HFFc6 (cell line): ENCODE measurements around the gene ALX3. TPM values are rescaled to one million over a fixed set of nuclear protein-coding genes. Genes with fewer than 3 reads are reported as not detected.

ENCODE experiments used
- DNase-seq: peaks from one replicate; pipeline ENCODE4 v3.0.0-alpha.2; 2018
- H3K27ac Mint-ChIP-seq: 2 replicates; pipeline ENCODE4 v1.8.0; 2020; ENCODE audit warnings: mild to moderate bottlenecking, mixed read lengths
- H3K27me3 Mint-ChIP-seq: 2 replicates; pipeline ENCODE4 v1.8.0; 2021; ENCODE audit warnings: mild to moderate bottlenecking, moderate library complexity, mixed read lengths; ENCODE audit not compliant: insufficient read depth
- H3K36me3 Mint-ChIP-seq: 2 replicates; pipeline ENCODE4 v1.8.0; 2021; ENCODE audit warnings: low read depth, mixed read lengths
- H3K4me1 Mint-ChIP-seq: 2 replicates; pipeline ENCODE4 v1.8.0; 2020; ENCODE audit warnings: low read depth, mixed read lengths
- H3K4me3 Mint-ChIP-seq: 2 replicates; pipeline ENCODE4 v1.8.0; 2020; ENCODE audit warnings: mild to moderate bottlenecking, moderate library complexity, mixed read lengths
- H3K9me3 Mint-ChIP-seq: 2 replicates; pipeline ENCODE4 v1.8.0; 2020; ENCODE audit warnings: mild to moderate bottlenecking, mixed read lengths
- total RNA-seq, 6 experiments: library from RNA; stranded (reverse); fragmentation: NEBNext Ultra II Directional; extraction: Animal tissue kit (Norgen Biotek cat#: 25700); gene quantifications; 2 replicates in 1 of 6; 3 replicates in 5 of 6; pipeline ENCODE4 v1.2.3, GENCODE V29; 2021
- TF ChIP-seq, protein P1 (sequence below): fragments of 200-600 bp; sonication (generic); IDR thresholded peaks from 2 replicates; pipeline ENCODE4 v1.5.0; 2021; ENCODE audit warnings: antibody characterized with exemption, mild to moderate bottlenecking

ALX3 gene
- total RNA-seq, 6 experiments from 2014 or later = 1.0 to 10.0 (median 1.4) TPM

DNA sequence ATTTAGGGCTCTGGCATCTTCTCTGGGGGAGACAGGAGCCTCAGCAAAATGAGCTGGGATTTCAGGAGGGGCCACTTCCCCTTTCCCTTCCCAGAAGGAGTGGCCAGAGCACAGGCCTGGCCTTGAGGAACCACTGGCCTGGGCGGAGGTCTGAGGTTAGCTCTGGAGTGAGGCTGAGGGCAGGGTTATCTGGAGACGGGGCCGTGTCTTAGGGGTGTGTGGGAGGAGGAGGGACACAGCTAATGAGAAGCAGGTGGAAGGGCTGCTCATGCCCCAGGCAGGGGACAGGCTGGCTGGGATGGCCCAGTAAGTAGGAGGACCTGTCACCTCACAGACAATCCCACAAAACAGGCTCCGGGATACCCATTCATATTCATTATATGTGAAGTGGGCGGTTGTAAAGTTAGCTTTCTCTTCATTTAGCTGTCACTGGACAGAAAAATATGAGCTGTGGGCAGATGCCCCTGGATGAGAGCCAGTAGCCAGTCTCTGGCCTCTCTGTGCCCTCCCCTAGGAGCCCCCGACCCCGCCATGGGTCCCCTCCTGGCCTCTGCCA is 12.4 kb downstream of the ALX3 start:
- TF ChIP-seq, protein P1, sequence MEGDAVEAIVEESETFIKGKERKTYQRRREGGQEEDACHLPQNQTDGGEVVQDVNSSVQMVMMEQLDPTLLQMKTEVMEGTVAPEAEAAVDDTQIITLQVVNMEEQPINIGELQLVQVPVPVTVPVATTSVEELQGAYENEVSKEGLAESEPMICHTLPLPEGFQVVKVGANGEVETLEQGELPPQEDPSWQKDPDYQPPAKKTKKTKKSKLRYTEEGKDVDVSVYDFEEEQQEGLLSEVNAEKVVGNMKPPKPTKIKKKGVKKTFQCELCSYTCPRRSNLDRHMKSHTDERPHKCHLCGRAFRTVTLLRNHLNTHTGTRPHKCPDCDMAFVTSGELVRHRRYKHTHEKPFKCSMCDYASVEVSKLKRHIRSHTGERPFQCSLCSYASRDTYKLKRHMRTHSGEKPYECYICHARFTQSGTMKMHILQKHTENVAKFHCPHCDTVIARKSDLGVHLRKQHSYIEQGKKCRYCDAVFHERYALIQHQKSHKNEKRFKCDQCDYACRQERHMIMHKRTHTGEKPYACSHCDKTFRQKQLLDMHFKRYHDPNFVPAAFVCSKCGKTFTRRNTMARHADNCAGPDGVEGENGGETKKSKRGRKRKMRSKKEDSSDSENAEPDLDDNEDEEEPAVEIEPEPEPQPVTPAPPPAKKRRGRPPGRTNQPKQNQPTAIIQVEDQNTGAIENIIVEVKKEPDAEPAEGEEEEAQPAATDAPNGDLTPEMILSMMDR = no peak
- DNase-seq = peak; percentile 39
- peaks cover 86% of the 10 kb centered on the region for H3K4me1 Mint-ChIP-seq
- peaks cover 2% of the 10 kb centered on the region for H3K27me3 Mint-ChIP-seq
- H3K9me3 Mint-ChIP-seq = no peaks in the 10 kb centered on the region
- peak overlapping the region; percentile 90 for H3K27ac Mint-ChIP-seq
- peaks cover 50% of the 10 kb centered on the region for H3K36me3 Mint-ChIP-seq
- H3K4me3 Mint-ChIP-seq = peak overlapping the region; percentile 40

DNA sequence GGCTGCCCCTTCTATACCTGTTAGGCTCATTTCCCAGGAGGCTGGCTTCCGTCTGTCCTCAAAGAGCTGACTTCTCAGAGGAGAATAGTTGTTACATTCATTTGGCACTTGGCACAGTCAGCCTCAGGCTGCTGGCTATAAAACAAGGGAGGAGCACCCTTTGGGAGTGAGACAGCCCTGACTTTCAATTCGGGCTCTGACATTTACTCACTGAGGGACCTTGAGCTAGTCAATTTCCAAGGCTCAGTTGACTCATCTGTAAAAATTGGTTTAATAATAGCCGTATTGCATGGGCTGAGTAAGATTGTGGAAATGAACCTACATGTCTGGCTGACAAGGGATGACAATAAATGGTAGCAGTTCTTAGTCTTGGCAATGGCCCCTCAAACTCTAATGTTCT is 13.7 kb downstream of the ALX3 start:
- Mint-ChIP-seq H3K4me3 (peak overlapping the region; percentile 49), H3K36me3 (peaks cover 60% of the 10 kb centered on the region), H3K27ac (peak overlapping the region; percentile 90), H3K27me3 (peaks cover 2% of the 10 kb centered on the region), H3K4me1 (peaks cover 92% of the 10 kb centered on the region), H3K9me3 (no peaks in the 10 kb centered on the region)
- TF ChIP-seq, protein P1 = no peak
- DNase-seq = peak; percentile 94

DNA sequence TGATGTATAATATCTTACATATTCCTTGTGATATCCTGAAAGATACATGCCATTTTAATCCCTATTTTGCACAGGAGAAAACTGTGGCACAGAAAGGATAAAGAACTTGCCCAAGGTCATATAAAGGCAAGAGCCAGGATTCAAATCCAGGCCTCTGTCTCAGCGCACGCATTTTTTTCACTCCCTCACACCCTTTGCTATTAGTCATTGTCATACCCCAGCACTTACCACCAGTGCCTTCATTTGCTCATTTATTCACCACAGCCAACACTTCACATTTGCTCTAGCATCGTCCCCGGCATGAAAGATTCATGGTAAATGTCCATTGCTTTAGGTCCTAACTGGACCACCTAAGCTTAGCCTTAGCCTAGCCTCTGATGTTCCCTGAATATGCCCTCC is 14.2 kb downstream of the ALX3 start:
- Mint-ChIP-seq H3K36me3 (peaks cover 65% of the 10 kb centered on the region), H3K27me3 (peaks cover 2% of the 10 kb centered on the region), H3K9me3 (no peaks in the 10 kb centered on the region), H3K27ac (peak overlapping the region; percentile 90), H3K4me3 (peak overlapping the region; percentile 49), H3K4me1 (peaks cover 92% of the 10 kb centered on the region)
- TF ChIP-seq, protein P1 = no peak
- peak; percentile 44 for DNase-seq

DNA sequence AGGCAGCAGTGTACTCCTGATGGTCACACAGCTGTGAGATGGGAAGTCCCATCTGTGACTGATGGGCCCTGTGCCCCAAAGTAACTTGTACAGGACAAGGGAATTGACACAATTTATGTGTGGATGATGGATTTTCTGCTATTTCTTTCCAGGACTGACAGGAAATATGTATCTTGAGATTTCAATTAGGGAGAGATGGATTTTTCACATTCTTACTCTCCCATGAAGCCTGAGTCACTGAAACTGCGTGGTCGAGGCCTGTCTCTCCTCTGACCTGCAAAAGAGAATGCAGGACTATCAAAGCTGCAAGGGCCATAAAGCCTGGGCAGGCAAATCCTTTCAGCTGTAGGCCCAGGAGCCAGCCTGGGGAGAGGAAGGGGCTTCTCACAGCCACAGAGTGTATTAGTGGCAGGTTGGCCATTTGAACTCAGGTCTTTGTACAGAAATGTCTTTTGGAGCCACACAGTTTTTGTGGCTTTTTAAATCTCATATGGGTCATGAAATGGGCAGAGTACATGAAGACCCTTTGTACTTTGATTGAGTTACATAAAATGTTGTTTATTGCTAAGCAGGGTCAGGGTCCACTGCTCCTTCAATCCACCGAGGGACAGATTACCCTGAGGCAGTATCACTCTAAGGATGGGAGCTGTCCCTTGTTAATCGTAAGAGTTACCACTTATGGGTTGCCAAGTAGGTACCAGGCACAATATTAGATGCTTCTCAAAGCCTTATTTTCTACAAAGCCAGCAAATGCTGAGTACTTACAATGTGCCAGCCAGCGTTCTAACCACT is 14.8 kb downstream of the ALX3 start:
- H3K4me3 Mint-ChIP-seq = peak overlapping the region; percentile 61
- peaks cover 67% of the 10 kb centered on the region for H3K36me3 Mint-ChIP-seq
- peak; percentile 57 for DNase-seq
- TF ChIP-seq, protein P1 = no peak
- no peaks in the 10 kb centered on the region for H3K9me3 Mint-ChIP-seq
- peaks cover 2% of the 10 kb centered on the region for H3K27me3 Mint-ChIP-seq
- peaks cover 96% of the 10 kb centered on the region for H3K4me1 Mint-ChIP-seq
- peak overlapping the region; percentile 90 for H3K27ac Mint-ChIP-seq

DNA sequence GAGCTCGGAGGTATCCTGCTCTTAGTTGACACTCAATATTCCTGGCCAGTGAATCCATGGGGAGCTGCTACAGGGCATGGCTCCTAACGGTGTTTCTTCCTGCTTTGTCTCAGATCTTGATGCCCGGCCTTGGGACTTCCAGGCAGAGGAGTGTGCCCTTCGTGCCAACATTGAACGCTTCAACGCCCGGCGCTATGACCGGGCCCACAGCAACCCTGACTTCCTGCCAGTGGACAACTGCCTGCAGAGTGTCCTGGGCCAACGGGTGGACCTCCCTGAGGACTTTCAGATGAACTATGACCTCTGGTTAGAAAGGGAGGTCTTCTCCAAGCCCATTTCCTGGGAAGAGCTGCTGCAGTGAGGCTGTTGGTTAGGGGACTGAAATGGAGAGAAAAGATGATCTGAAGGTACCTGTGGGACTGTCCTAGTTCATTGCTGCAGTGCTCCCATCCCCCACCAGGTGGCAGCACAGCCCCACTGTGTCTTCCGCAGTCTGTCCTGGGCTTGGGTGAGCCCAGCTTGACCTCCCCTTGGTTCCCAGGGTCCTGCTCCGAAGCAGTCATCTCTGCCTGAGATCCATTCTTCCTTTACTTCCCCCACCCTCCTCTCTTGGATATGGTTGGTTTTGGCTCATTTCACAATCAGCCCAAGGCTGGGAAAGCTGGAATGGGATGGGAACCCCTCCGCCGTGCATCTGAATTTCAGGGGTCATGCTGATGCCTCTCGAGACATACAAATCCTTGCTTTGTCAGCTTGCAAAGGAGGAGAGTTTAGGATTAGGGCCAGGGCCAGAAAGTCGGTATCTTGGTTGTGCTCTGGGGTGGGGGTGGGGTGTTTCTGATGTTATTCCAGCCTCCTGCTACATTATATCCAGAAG is 16.7 kb downstream of the ALX3 start:
- TF ChIP-seq, protein P1 = peak; percentile 97
- H3K4me1 Mint-ChIP-seq = peaks cover 97% of the 10 kb centered on the region
- H3K27me3 Mint-ChIP-seq = peaks cover 2% of the 10 kb centered on the region
- H3K4me3 Mint-ChIP-seq = peak overlapping the region; percentile 31; the same call in 1 of the 2 replicates
- H3K36me3 Mint-ChIP-seq = peaks cover 57% of the 10 kb centered on the region
- no peak for DNase-seq
- H3K9me3 Mint-ChIP-seq = no peaks in the 10 kb centered on the region
- peak overlapping the region; percentile 90 for H3K27ac Mint-ChIP-seq
